Lower leg skin (tissue), 3 donors: ENCODE results near the gene ZC3H12C.

ENCODE experiments used
- POLR2A ChIP-seq, 2 donors: fragments of 450-650 bp; IDR thresholded peaks; one replicate each; pipeline ENCODE4 v1.6.1; 2016 to 2017; ENCODE audit warnings: antibody characterized with exemption in 2 of 2, mild to moderate bottlenecking in 1 of 2, moderate library complexity in 1 of 2
- TF ChIP-seq, protein P1 (sequence below), 3 donors: fragments of 450-650 bp; IDR thresholded peaks; one replicate each; pipeline ENCODE4 v1.5.1; 2016; ENCODE audit warnings: antibody characterized with exemption in 3 of 3, mild to moderate bottlenecking in 3 of 3, moderate library complexity in 2 of 3

DNA sequence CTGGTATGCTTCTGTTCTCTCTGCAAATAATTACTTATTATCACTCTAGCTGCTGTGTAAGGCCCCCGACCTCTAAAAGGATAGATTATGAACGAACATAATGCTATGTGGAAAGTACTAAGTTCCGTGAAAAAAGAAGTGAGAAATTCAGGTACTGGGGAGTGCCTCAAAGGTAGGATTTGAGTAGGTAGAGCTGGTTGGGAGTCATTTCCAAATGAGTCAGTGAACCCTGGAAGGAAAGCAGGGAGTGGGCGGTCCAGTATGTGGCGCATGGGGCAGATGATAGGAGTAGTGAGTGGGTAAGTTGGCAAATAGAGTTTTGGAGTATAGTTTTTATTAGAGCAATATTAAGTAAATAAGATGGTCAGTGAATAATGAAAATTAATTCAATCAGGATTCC lies 2.4 kb downstream of the ZC3H12C start:
- TF ChIP-seq, protein P1, sequence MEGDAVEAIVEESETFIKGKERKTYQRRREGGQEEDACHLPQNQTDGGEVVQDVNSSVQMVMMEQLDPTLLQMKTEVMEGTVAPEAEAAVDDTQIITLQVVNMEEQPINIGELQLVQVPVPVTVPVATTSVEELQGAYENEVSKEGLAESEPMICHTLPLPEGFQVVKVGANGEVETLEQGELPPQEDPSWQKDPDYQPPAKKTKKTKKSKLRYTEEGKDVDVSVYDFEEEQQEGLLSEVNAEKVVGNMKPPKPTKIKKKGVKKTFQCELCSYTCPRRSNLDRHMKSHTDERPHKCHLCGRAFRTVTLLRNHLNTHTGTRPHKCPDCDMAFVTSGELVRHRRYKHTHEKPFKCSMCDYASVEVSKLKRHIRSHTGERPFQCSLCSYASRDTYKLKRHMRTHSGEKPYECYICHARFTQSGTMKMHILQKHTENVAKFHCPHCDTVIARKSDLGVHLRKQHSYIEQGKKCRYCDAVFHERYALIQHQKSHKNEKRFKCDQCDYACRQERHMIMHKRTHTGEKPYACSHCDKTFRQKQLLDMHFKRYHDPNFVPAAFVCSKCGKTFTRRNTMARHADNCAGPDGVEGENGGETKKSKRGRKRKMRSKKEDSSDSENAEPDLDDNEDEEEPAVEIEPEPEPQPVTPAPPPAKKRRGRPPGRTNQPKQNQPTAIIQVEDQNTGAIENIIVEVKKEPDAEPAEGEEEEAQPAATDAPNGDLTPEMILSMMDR (IDR thresholded peaks at IDR 0.05): no peak
- TF ChIP-seq POLR2A (IDR thresholded peaks at IDR 0.05): no peak
